ENCODE results near the gene TRIM38. TPM values are rescaled to one million over a fixed set of nuclear protein-coding genes. Genes with fewer than 3 reads are reported as not detected.
"Not testable (repeated sequence)": the region's sequence is repeated elsewhere in the genome, so short reads cannot be mapped to it uniquely, and the experiment has no call there.

The TRIM38 gene
- total RNA-seq, 1 donor from 2014 or later: 6.8 TPM

- no peaks in the 10 kb centered on the region for H3K4me1 ChIP-seq (ENCODE audit: insufficient read depth, low read length)
- H3K4me1 Mint-ChIP-seq (ENCODE audit: low read depth, unreplicated experiment): peaks cover 3% of the 10 kb centered on the region
- H3K9me3 ChIP-seq (ENCODE audit: insufficient read depth, low read depth, low read length): no peaks in the 10 kb centered on the region
- H2AFZ ChIP-seq (ENCODE audit: low read depth, low read length): no peak overlapping the region
- peaks cover 6% of the 10 kb centered on the region for H3K36me3 Mint-ChIP-seq (ENCODE audit: low read depth, unreplicated experiment)
- H3K4me3 Mint-ChIP-seq (ENCODE audit: unreplicated experiment): no peak overlapping the region
- H3K27me3 ChIP-seq (ENCODE audit: insufficient read depth, low read length): no peaks in the 10 kb centered on the region
- H3K79me2 ChIP-seq (ENCODE audit: insufficient read depth, low read length): no peaks in the 10 kb centered on the region
- no peak overlapping the region for H3K9ac ChIP-seq (ENCODE audit: low read length)
- H3K36me3 ChIP-seq (ENCODE audit: insufficient read depth, low read length): no peaks in the 10 kb centered on the region
- DNase-seq (ENCODE audit: low read depth) (no peak), FAIRE-seq (no peak)
- H3K9me3 Mint-ChIP-seq (ENCODE audit: unreplicated experiment): peaks cover 2% of the 10 kb centered on the region
- H3K27me3 Mint-ChIP-seq (ENCODE audit: low read depth, unreplicated experiment): no peaks in the 10 kb centered on the region
- no peaks in the 10 kb centered on the region for H4K20me1 ChIP-seq (ENCODE audit: insufficient read depth, low read length)
- H3K27ac Mint-ChIP-seq (ENCODE audit: unreplicated experiment): no peak overlapping the region
- no peak overlapping the region for H3K27ac ChIP-seq (ENCODE audit: low read depth, low read length)
- no peak for TF ChIP-seq CTCF (IDR thresholded peaks at IDR 0.05; ENCODE audit: insufficient read depth, low read depth, low read length)
- TF ChIP-seq EZH2 (IDR thresholded peaks at IDR 0.05; ENCODE audit: insufficient read depth, low read length): no peak
- H3K4me3 ChIP-seq (ENCODE audit: insufficient read depth, low read depth, low read length): no peak overlapping the region
- no peak overlapping the region for H3K4me2 ChIP-seq (ENCODE audit: low read length)
Measured at GRCh38 chr6:25997921-25998320, 35.3 kb downstream of the TRIM38 start.

GRCh38 chr6:25998379-25998778, 35.8 kb downstream of the TRIM38 start:
- FAIRE-seq (no peak), DNase-seq (ENCODE audit: low read depth) (no peak)
- Histone ChIP-seq H3K9me3 (ENCODE audit: insufficient read depth, low read depth, low read length) (no peaks in the 10 kb centered on the region), H3K27ac (ENCODE audit: low read depth, low read length) (no peak overlapping the region), H3K27me3 (ENCODE audit: insufficient read depth, low read length) (no peaks in the 10 kb centered on the region), H3K4me2 (ENCODE audit: low read length) (no peak overlapping the region), H3K9ac (ENCODE audit: low read length) (no peak overlapping the region), H2AFZ (ENCODE audit: low read depth, low read length) (no peak overlapping the region), H4K20me1 (ENCODE audit: insufficient read depth, low read length) (no peaks in the 10 kb centered on the region), H3K36me3 (ENCODE audit: insufficient read depth, low read length) (no peaks in the 10 kb centered on the region), H3K79me2 (ENCODE audit: insufficient read depth, low read length) (no peaks in the 10 kb centered on the region), H3K4me1 (ENCODE audit: insufficient read depth, low read length) (no peaks in the 10 kb centered on the region), H3K4me3 (ENCODE audit: insufficient read depth, low read depth, low read length) (no peak overlapping the region)
- Mint-ChIP-seq H3K27me3 (ENCODE audit: low read depth, unreplicated experiment) (no peaks in the 10 kb centered on the region), H3K4me3 (ENCODE audit: unreplicated experiment) (no peak overlapping the region), H3K36me3 (ENCODE audit: low read depth, unreplicated experiment) (peaks cover 6% of the 10 kb centered on the region), H3K4me1 (ENCODE audit: low read depth, unreplicated experiment) (peaks cover 3% of the 10 kb centered on the region), H3K27ac (ENCODE audit: unreplicated experiment) (no peak overlapping the region), H3K9me3 (ENCODE audit: unreplicated experiment) (peaks cover 2% of the 10 kb centered on the region)
- no peak for TF ChIP-seq EZH2 (IDR thresholded peaks at IDR 0.05; ENCODE audit: insufficient read depth, low read length)
- TF ChIP-seq CTCF (IDR thresholded peaks at IDR 0.05; ENCODE audit: insufficient read depth, low read depth, low read length): no peak

- H3K4me3 ChIP-seq (ENCODE audit: insufficient read depth, low read depth, low read length); FAIRE-seq; H3K27ac ChIP-seq (ENCODE audit: low read depth, low read length); H3K79me2 ChIP-seq (ENCODE audit: insufficient read depth, low read length); H3K4me1 ChIP-seq (ENCODE audit: insufficient read depth, low read length); H3K36me3 ChIP-seq (ENCODE audit: insufficient read depth, low read length); H3K27ac Mint-ChIP-seq (ENCODE audit: unreplicated experiment); H3K4me3 Mint-ChIP-seq (ENCODE audit: unreplicated experiment); DNase-seq (ENCODE audit: low read depth); H3K9me3 Mint-ChIP-seq (ENCODE audit: unreplicated experiment); H2AFZ ChIP-seq (ENCODE audit: low read depth, low read length); H3K36me3 Mint-ChIP-seq (ENCODE audit: low read depth, unreplicated experiment); H3K9me3 ChIP-seq (ENCODE audit: insufficient read depth, low read depth, low read length); H3K4me2 ChIP-seq (ENCODE audit: low read length); H4K20me1 ChIP-seq (ENCODE audit: insufficient read depth, low read length); H3K4me1 Mint-ChIP-seq (ENCODE audit: low read depth, unreplicated experiment); H3K9ac ChIP-seq (ENCODE audit: low read length); H3K27me3 ChIP-seq (ENCODE audit: insufficient read depth, low read length); H3K27me3 Mint-ChIP-seq (ENCODE audit: low read depth, unreplicated experiment): not testable (repeated sequence)
Measured at GRCh38 chr6:25999225-25999624, 36.6 kb downstream of the TRIM38 start.

Measured in astrocyte (in vitro differentiated cells and primary cell).